HFFc6 (cell line): ENCODE results near the gene CDX1. TPM values are rescaled to one million over a fixed set of nuclear protein-coding genes. Genes with fewer than 3 reads are reported as not detected.
A peak's percentile ranks its signal among the peaks of the same experiment; 100 is the strongest.

Source experiments
- DNase-seq: peaks from one replicate; pipeline ENCODE4 v3.0.0-alpha.2; 2018
- H3K27ac Mint-ChIP-seq: 2 replicates; pipeline ENCODE4 v1.8.0; 2020; ENCODE audit warnings: mild to moderate bottlenecking, mixed read lengths
- H3K27me3 Mint-ChIP-seq: 2 replicates; pipeline ENCODE4 v1.8.0; 2021; ENCODE audit warnings: mild to moderate bottlenecking, moderate library complexity, mixed read lengths; ENCODE audit not compliant: insufficient read depth
- H3K36me3 Mint-ChIP-seq: 2 replicates; pipeline ENCODE4 v1.8.0; 2021; ENCODE audit warnings: low read depth, mixed read lengths
- H3K4me1 Mint-ChIP-seq: 2 replicates; pipeline ENCODE4 v1.8.0; 2020; ENCODE audit warnings: low read depth, mixed read lengths
- H3K4me3 Mint-ChIP-seq: 2 replicates; pipeline ENCODE4 v1.8.0; 2020; ENCODE audit warnings: mild to moderate bottlenecking, moderate library complexity, mixed read lengths
- H3K9me3 Mint-ChIP-seq: 2 replicates; pipeline ENCODE4 v1.8.0; 2020; ENCODE audit warnings: mild to moderate bottlenecking, mixed read lengths
- CTCF ChIP-seq: fragments of 200-600 bp; sonication (generic); IDR thresholded peaks from 2 replicates; pipeline ENCODE4 v1.5.0; 2021; ENCODE audit warnings: antibody characterized with exemption, mild to moderate bottlenecking
- total RNA-seq, 6 experiments: library from RNA; stranded (reverse); fragmentation: NEBNext Ultra II Directional; extraction: Animal tissue kit (Norgen Biotek cat#: 25700); gene quantifications; 2 replicates in 1 of 6; 3 replicates in 5 of 6; pipeline ENCODE4 v1.2.3, GENCODE V29; 2021

CDX1 gene
- total RNA-seq, 6 experiments from 2014 or later, result 0.11 TPM; not detected in 5

- H3K9me3 Mint-ChIP-seq, result no peaks in the 10 kb centered on the region
- peak; percentile 65 for TF ChIP-seq CTCF
- H3K4me3 Mint-ChIP-seq, result no peak overlapping the region
- H3K36me3 Mint-ChIP-seq, result no peaks in the 10 kb centered on the region
- peak overlapping the region; percentile 81 for H3K27ac Mint-ChIP-seq
- DNase-seq, result peak; percentile 16
- H3K4me1 Mint-ChIP-seq, result peaks cover 32% of the 10 kb centered on the region
- peaks cover 2% of the 10 kb centered on the region; the same call in 1 of the 2 replicates for H3K27me3 Mint-ChIP-seq
Observed at GRCh38 chr5:150214289-150214688, 47.7 kb downstream of the CDX1 start.

- Mint-ChIP-seq H3K4me3 (no peak overlapping the region), H3K36me3 (no peaks in the 10 kb centered on the region), H3K4me1 (peaks cover 24% of the 10 kb centered on the region), H3K27ac (no peak overlapping the region), H3K9me3 (no peaks in the 10 kb centered on the region), H3K27me3 (peaks cover 2% of the 10 kb centered on the region; the same call in 1 of the 2 replicates)
- no peak for DNase-seq
- TF ChIP-seq CTCF, result no peak
Observed at GRCh38 chr5:150215979-150216944, 49.7 kb downstream of the CDX1 start.

- DNase-seq, result no peak
- Mint-ChIP-seq H3K27me3 (peaks cover 2% of the 10 kb centered on the region; the same call in 1 of the 2 replicates), H3K4me1 (peaks cover 24% of the 10 kb centered on the region), H3K9me3 (no peaks in the 10 kb centered on the region), H3K4me3 (no peak overlapping the region), H3K27ac (no peak overlapping the region), H3K36me3 (no peaks in the 10 kb centered on the region)
- no peak for TF ChIP-seq CTCF
Observed at GRCh38 chr5:150217038-150217437, 50.5 kb downstream of the CDX1 start.

GRCh38 chr5:150217873-150218692 is 51.5 kb downstream of the CDX1 start:
- Mint-ChIP-seq H3K36me3 (no peaks in the 10 kb centered on the region), H3K4me1 (peaks cover 24% of the 10 kb centered on the region), H3K4me3 (no peak overlapping the region), H3K9me3 (no peaks in the 10 kb centered on the region), H3K27me3 (peaks cover 2% of the 10 kb centered on the region; the same call in 1 of the 2 replicates), H3K27ac (no peak overlapping the region)
- peak; percentile 97 for TF ChIP-seq CTCF
- DNase-seq, result peak; percentile 68

- H3K4me1 Mint-ChIP-seq, result peaks cover 20% of the 10 kb centered on the region
- DNase-seq, result no peak
- H3K36me3 Mint-ChIP-seq, result no peaks in the 10 kb centered on the region
- no peak overlapping the region for H3K27ac Mint-ChIP-seq
- H3K4me3 Mint-ChIP-seq, result no peak overlapping the region
- H3K27me3 Mint-ChIP-seq, result peaks cover 2% of the 10 kb centered on the region; the same call in 1 of the 2 replicates
- TF ChIP-seq CTCF, result no peak
- no peaks in the 10 kb centered on the region for H3K9me3 Mint-ChIP-seq
Observed at GRCh38 chr5:150218693-150219035, 52.1 kb downstream of the CDX1 start.
